Osteocyte (in vitro differentiated cells): ENCODE data around the gene DLG5. TPM values are rescaled to one million over a fixed set of nuclear protein-coding genes. Genes with fewer than 3 reads are reported as not detected.

ENCODE experiments used
- DNase-seq: peaks from one replicate; pipeline ENCODE4 v3.0.0; 2021; ENCODE audit warnings: mixed read lengths; ENCODE audit not compliant: unreplicated experiment; ENCODE audit errors: extremely low spot score
- H3K27ac Mint-ChIP-seq: one replicate; pipeline ENCODE4 v1.8.0; 2021; ENCODE audit warnings: mild to moderate bottlenecking, mixed read lengths; ENCODE audit not compliant: unreplicated experiment
- H3K27me3 Mint-ChIP-seq: one replicate; pipeline ENCODE4 v1.8.0; 2021; ENCODE audit warnings: mixed read lengths; ENCODE audit not compliant: unreplicated experiment
- H3K36me3 Mint-ChIP-seq: one replicate; pipeline ENCODE4 v1.8.0; 2021; ENCODE audit warnings: mixed read lengths; ENCODE audit not compliant: unreplicated experiment
- H3K4me1 Mint-ChIP-seq: one replicate; pipeline ENCODE4 v1.8.0; 2021; ENCODE audit warnings: mixed read lengths; ENCODE audit not compliant: unreplicated experiment
- H3K4me3 Mint-ChIP-seq: one replicate; pipeline ENCODE4 v1.8.0; 2021; ENCODE audit warnings: mild to moderate bottlenecking, moderate library complexity, mixed read lengths; ENCODE audit not compliant: unreplicated experiment
- H3K9me3 Mint-ChIP-seq: one replicate; pipeline ENCODE4 v1.8.0; 2021; ENCODE audit warnings: mixed read lengths; ENCODE audit not compliant: unreplicated experiment
- total RNA-seq: library from RNA; stranded (reverse); gene quantifications from 2 replicates; pipeline ENCODE4 v1.2.1, GENCODE V29; 2021
- TF ChIP-seq, protein P1 (sequence below): fragments of 200-600 bp; sonication (generic); IDR thresholded peaks from 2 replicates; pipeline ENCODE4 v1.5.0; 2021; ENCODE audit warnings: antibody characterized with exemption, mild to moderate bottlenecking, moderate library complexity

DLG5 gene
- total RNA-seq, 1 donor from 2014 or later, result 69.8 TPM

- Mint-ChIP-seq H3K4me1 (peaks cover 45% of the 10 kb centered on the region), H3K36me3 (no peaks in the 10 kb centered on the region), H3K27ac (no peak overlapping the region), H3K4me3 (no peak overlapping the region), H3K9me3 (no peaks in the 10 kb centered on the region), H3K27me3 (no peaks in the 10 kb centered on the region)
- TF ChIP-seq, protein P1, sequence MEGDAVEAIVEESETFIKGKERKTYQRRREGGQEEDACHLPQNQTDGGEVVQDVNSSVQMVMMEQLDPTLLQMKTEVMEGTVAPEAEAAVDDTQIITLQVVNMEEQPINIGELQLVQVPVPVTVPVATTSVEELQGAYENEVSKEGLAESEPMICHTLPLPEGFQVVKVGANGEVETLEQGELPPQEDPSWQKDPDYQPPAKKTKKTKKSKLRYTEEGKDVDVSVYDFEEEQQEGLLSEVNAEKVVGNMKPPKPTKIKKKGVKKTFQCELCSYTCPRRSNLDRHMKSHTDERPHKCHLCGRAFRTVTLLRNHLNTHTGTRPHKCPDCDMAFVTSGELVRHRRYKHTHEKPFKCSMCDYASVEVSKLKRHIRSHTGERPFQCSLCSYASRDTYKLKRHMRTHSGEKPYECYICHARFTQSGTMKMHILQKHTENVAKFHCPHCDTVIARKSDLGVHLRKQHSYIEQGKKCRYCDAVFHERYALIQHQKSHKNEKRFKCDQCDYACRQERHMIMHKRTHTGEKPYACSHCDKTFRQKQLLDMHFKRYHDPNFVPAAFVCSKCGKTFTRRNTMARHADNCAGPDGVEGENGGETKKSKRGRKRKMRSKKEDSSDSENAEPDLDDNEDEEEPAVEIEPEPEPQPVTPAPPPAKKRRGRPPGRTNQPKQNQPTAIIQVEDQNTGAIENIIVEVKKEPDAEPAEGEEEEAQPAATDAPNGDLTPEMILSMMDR, result no peak
- DNase-seq, result no peak
Observed at GRCh38 chr10:77872947-77873535, 53.5 kb downstream of the DLG5 start.

DNA sequence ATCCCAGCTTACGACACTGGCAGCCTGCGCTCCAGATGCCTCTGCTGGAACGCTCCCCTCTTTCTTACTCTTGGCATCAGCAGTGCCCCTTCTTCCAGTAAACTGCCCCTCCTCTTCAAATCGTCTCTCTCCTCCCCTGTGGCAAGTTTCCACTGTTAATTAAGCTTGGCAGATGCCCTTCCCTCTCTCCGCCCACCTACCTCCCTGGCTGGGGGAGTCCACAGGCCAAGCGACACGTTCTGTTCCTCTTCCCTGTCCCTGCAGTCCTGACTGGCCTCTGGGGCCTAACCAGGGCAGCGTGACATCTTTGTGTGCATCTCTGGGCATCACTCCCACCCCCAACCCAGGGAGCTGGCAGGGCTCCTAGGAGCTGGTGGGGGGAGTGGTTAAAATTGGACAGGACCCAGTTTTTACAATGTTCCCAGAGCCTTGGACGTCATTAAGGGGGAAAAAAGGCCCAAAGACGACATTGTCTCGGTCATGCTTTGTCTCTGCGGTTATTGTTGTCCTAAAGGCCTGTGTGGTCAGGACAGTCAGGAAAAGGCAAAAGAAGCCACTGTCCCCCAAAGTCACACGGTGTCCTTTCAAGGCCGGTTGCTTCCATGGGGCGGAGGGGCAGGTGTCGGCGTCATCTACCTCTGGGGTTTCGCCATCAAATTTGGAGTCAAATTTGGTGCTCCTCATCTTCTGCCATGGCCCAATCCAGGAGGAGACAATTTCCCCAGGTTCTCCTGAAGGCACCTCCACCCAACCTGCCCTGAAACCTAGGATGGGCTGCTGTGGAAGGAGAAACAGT lies 54.2 kb downstream of the DLG5 start:
- no peak for DNase-seq
- peak overlapping the region; percentile 23 for H3K27ac Mint-ChIP-seq
- H3K4me1 Mint-ChIP-seq, result peaks cover 44% of the 10 kb centered on the region

DNA sequence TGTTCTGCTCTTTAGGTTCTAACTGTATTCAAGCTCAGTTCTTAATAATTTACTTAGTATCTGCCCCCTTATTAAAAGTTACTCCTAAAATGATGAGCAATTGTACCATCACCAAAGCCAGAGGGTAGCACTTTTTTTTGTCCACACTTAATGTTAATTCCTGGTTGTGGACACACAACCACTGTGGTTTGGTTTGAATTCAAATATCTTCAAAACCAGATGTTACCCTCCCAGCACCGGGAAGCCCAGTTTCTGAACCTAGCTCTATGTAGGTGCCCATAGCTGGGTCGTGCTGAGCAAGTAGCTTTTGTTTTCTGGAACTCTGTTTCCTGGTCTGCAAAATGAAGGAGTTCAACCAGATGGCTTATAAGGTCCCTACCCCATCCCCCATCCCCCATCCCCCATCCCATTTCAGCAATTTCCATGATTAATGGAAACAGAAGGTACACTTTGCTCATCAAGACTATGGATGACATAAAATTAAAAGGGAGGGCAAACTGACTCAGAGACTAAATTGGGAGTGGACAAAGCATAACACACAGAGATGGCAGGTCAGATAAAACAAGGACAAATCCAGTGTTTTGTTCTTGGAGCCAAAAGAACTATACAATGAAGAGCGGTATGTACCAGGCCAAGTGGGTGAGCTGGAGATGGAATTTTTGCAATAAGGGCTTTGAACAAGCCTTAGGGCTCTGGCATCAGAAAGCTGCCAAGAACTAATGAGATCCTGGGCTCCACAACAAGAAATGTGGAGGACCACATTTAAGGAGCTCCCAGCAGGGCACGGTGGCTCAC lies 56.7 kb downstream of the DLG5 start:
- Mint-ChIP-seq H3K4me1 (peaks cover 49% of the 10 kb centered on the region), H3K9me3 (no peaks in the 10 kb centered on the region), H3K36me3 (peaks cover 5% of the 10 kb centered on the region), H3K27me3 (no peaks in the 10 kb centered on the region), H3K4me3 (no peak overlapping the region), H3K27ac (no peak overlapping the region)
- DNase-seq, result no peak
- TF ChIP-seq, protein P1, result no peak

More for the DNA sequence above, 54.2 kb downstream of the DLG5 start:
- TF ChIP-seq, protein P1, result no peak
- Mint-ChIP-seq H3K9me3 (no peaks in the 10 kb centered on the region), H3K36me3 (no peaks in the 10 kb centered on the region), H3K4me3 (no peak overlapping the region), H3K27me3 (no peaks in the 10 kb centered on the region)

- peaks cover 42% of the 10 kb centered on the region for H3K4me1 Mint-ChIP-seq
- H3K4me3 Mint-ChIP-seq, result no peak overlapping the region
Observed at GRCh38 chr10:77868523-77868922, 58.0 kb downstream of the DLG5 start.

More at GRCh38 chr10:77868523-77868922, 58.0 kb downstream of the DLG5 start:
- peaks cover 7% of the 10 kb centered on the region for H3K36me3 Mint-ChIP-seq
- no peak for DNase-seq
- H3K27ac Mint-ChIP-seq, result no peak overlapping the region
- no peaks in the 10 kb centered on the region for H3K27me3 Mint-ChIP-seq
- H3K9me3 Mint-ChIP-seq, result no peaks in the 10 kb centered on the region
- TF ChIP-seq, protein P1, result no peak
